K562 (cell line): Measurements from ENCODE around the gene PLEKHA8. TPM values are rescaled to one million over a fixed set of nuclear protein-coding genes. Genes with fewer than 3 reads are reported as not detected.

ENCODE experiments used
- ARID3A ChIP-seq: IDR thresholded peaks from 2 replicates; pipeline ENCODE4 v1.6.1; 2012; ENCODE audit warnings: low read depth, low read length, improper control_type of control experiment, borderline replicate concordance
- HINFP ChIP-seq: fragments of 450-650 bp; conservative IDR thresholded peaks from 2 replicates; pipeline ENCODE4 v1.6.1; 2016; ENCODE audit warnings: missing genetic modification characterization, low read depth, mild to moderate bottlenecking, control low read depth, missing compliant biosample characterization
- LEF1 ChIP-seq: fragments of 450-650 bp; IDR thresholded peaks from 2 replicates; pipeline ENCODE4 v1.6.1; 2016; ENCODE audit warnings: mild to moderate bottlenecking
- ZBTB40 ChIP-seq, 2 experiments: fragments of 450-650 bp in 1 of 2; sonication (generic) in 1 of 2; formaldehyde crosslinking in 1 of 2; IDR thresholded peaks; 2 replicates each; pipeline versions ENCODE4 v1.7.1 to v1.9.0; 2016 to 2022; ENCODE audit warnings: inconsistent platforms in 1 of 2, mild to moderate bottlenecking in 1 of 2, missing genetic modification reagents in 1 of 2
- ZNF197 ChIP-seq: fragments of 200-800 bp; sonication (Bioruptor generic); IDR thresholded peaks from 2 replicates; pipeline ENCODE4 v1.6.1; 2016; ENCODE audit warnings: low read depth, missing genetic modification characterization, missing compliant biosample characterization
- polyA plus RNA-seq, 8 experiments: library from polyadenylated mRNA; depleted of rRNA in 4 of 8; stranded (reverse) in 5 of 8; unstranded in 3 of 8; fragments of >200 nt; fragmentation: Nextera tagmentation in 2 of 8; fragmentation: Illumina TruSeq in 1 of 8; extraction: Ambion mirVana in 2 of 8; extraction: Trizol in 1 of 8; gene quantifications; 2 replicates each; pipeline versions ENCODE4 v1.2.1 to v1.2.3, GENCODE V29; 2011 to 2014; ENCODE audit warnings: inconsistent platforms in 1 of 8, missing spikeins in 1 of 8
- total RNA-seq, 7 experiments: library from RNA; depleted of rRNA in 6 of 7; stranded (reverse); fragments of >200 nt in 6 of 7; fragmentation: Illumina TruSeq in 2 of 7; extraction: Trizol in 2 of 7; gene quantifications; 2 replicates each; pipeline versions ENCODE4 v1.2.1 to v1.2.3, GENCODE V29; 2011 to 2021; ENCODE audit warnings: low replicate concordance in 1 of 7

Gene PLEKHA8
- total and polyA plus RNA-seq, 9 of the 15 experiments (the other 6 are each of a cell fraction or from before 2014, with no cell fraction given): 3.2 to 16.3 (median 11.8) TPM

GRCh38 chr7:30133736-30134610 is 105.8 kb downstream of the PLEKHA8 start (continued):
- TF ChIP-seq ZNF197 (CRISPR knock-in tag): no peak
- TF ChIP-seq HINFP (tag): no peak
- TF ChIP-seq LEF1: no peak
- TF ChIP-seq ARID3A: no peak
- TF ChIP-seq ZBTB40 (IDR thresholded peaks at IDR 0.05): 0 out of 2 replicates have a peak, but pooled peaks have one; percentile 24
- no peak for TF ChIP-seq ZBTB40 (CRISPR knock-in tag; IDR thresholded peaks at IDR 0.05)
